Right atrium auricular region (tissue), 2 donors: Measurements from ENCODE around the gene HSPA1L. TPM values are rescaled to one million over a fixed set of nuclear protein-coding genes. Genes with fewer than 3 reads are reported as not detected.

Experiments used
- DNase-seq: peaks from one replicate; pipeline ENCODE4 v3.0.0-alpha.2; 2019; ENCODE audit warnings: low spot score
- H3K27ac ChIP-seq, 2 donors: fragments of 200-600 bp; sonication (generic); 1 replicate in 1 of 2; 2 replicates in 1 of 2; pipeline ENCODE4 v1.5.1; 2016 to 2019
- H3K27me3 ChIP-seq, 2 donors: fragments of 200-600 bp; sonication (generic); one replicate each; pipeline versions ENCODE4 v1.5.1 to v1.6.0; 2017 to 2019
- H3K36me3 ChIP-seq: fragments of 200-600 bp; sonication (generic); one replicate; pipeline ENCODE4 v1.5.1; 2016
- H3K4me1 ChIP-seq, 2 donors: fragments of 200-600 bp; sonication (generic); one replicate each; pipeline versions ENCODE4 v1.5.1 to v1.6.0; 2017 to 2019
- H3K4me3 ChIP-seq, 2 donors: fragments of 200-600 bp; sonication (generic); 1 replicate in 1 of 2; 2 replicates in 1 of 2; pipeline ENCODE4 v1.5.1; 2017 to 2019; ENCODE audit warnings: mild to moderate bottlenecking in 1 of 2, moderate library complexity in 1 of 2
- H3K9me3 ChIP-seq, 2 donors: fragments of 200-600 bp; sonication (generic); one replicate each; pipeline ENCODE4 v1.5.1; 2019
- CTCF ChIP-seq, 2 donors: fragments of 200-600 bp; sonication (generic); IDR thresholded peaks; one replicate each; pipeline ENCODE4 v1.5.1; 2019; ENCODE audit warnings: antibody characterized with exemption in 2 of 2
- total RNA-seq, 2 donors: library from RNA; depleted of rRNA; stranded (reverse); fragments of >200 nt; gene quantifications; one replicate each; pipeline ENCODE4 v1.1.0, GENCODE V29; 2016

Gene HSPA1L
- total RNA-seq, 2 donors from 2014 or later, result 1.1 to 1.6 TPM

GRCh38 chr6:31831350-31832215 lies 16.5 kb upstream of the HSPA1L start:
- Histone ChIP-seq H3K4me3 (peak overlapping the region in 1 of 2 donors; percentile 59), H3K9me3 (no peaks in the 10 kb centered on the region), H3K27ac (peak overlapping the region; percentile 78 to 84), H3K4me1 (peaks cover 0 to 37% of the 10 kb centered on the region in 2 donors), H3K36me3 (peaks cover 2% of the 10 kb centered on the region), H3K27me3 (no peaks in the 10 kb centered on the region)
- DNase-seq, result no peak
- no peak for TF ChIP-seq CTCF (IDR thresholded peaks at IDR 0.05)

- Histone ChIP-seq H3K4me1 (peaks cover 0 to 37% of the 10 kb centered on the region in 2 donors), H3K27me3 (no peaks in the 10 kb centered on the region), H3K4me3 (peak overlapping the region; percentile 59 to 71), H3K9me3 (no peaks in the 10 kb centered on the region), H3K27ac (peak overlapping the region; percentile 78 to 84), H3K36me3 (no peaks in the 10 kb centered on the region)
- DNase-seq, result no peak
- no peak for TF ChIP-seq CTCF (IDR thresholded peaks at IDR 0.05)
Measured at GRCh38 chr6:31830886-31831335, 15.8 kb upstream of the HSPA1L start.

- Histone ChIP-seq H3K9me3 (no peaks in the 10 kb centered on the region), H3K27me3 (no peaks in the 10 kb centered on the region), H3K4me1 (peaks cover 0 to 29% of the 10 kb centered on the region in 2 donors), H3K27ac (peak overlapping the region; percentile 78 to 84), H3K36me3 (no peaks in the 10 kb centered on the region), H3K4me3 (peak overlapping the region; percentile 59 to 71)
- DNase-seq, result no peak
- peak; percentile 14 to 57 for TF ChIP-seq CTCF (IDR thresholded peaks at IDR 0.05)
Measured at GRCh38 chr6:31829633-31830283, 14.7 kb upstream of the HSPA1L start.

GRCh38 chr6:31827286-31828079 lies 12.4 kb upstream of the HSPA1L start, which contains the start of gene HSPA1B:
TSS of gene HSPA1B (plus strand) at chr6:31827738. CDS start at chr6:31827951, 213 bp downstream.
- TF ChIP-seq CTCF (IDR thresholded peaks at IDR 0.05), result no peak
- Histone ChIP-seq H3K27ac (peak within 1 kb of the TSS; percentile 95 to 97), H3K4me3 (peak within 1 kb of the TSS; percentile 60 to 95), H3K27me3 (no peaks in the 10 kb centered on the region), H3K4me1 (peaks cover 0 to 34% of the 10 kb centered on the region in 2 donors), H3K36me3 (no peaks in the 10 kb centered on the region), H3K9me3 (no peaks in the 10 kb centered on the region)
- DNase-seq, result peak; percentile 100

GRCh38 chr6:31826793-31827285 lies 11.8 kb upstream of the HSPA1L start:
- H3K36me3 ChIP-seq, result no peaks in the 10 kb centered on the region
- peak; percentile 94 for DNase-seq
- H3K4me3 ChIP-seq, result peak overlapping the region; percentile 25 to 60
- no peaks in the 10 kb centered on the region for H3K27me3 ChIP-seq
- H3K4me1 ChIP-seq, result peaks cover 0 to 37% of the 10 kb centered on the region in 2 donors
- no peaks in the 10 kb centered on the region for H3K9me3 ChIP-seq
- H3K27ac ChIP-seq, result peak overlapping the region; percentile 95 to 97
- no peak for TF ChIP-seq CTCF (IDR thresholded peaks at IDR 0.05)
